BE2C (cell line): ENCODE data around the gene REV3L.
"Not testable (repeated sequence)": the region's sequence is repeated elsewhere in the genome, so short reads cannot be mapped to it uniquely, and the experiment has no call there.

ENCODE experiments used
- DNase-seq: peaks from one replicate; pipeline ENCODE4 v3.0.0-alpha.2; 2020
- H3K27me3 ChIP-seq: fragments of 250-450 bp; sonication (Bioruptor Pico); 2 replicates; pipeline ENCODE4 v1.5.1; 2020; ENCODE audit warnings: mild to moderate bottlenecking
- H3K36me3 ChIP-seq: fragments of 250-450 bp; sonication (Bioruptor Pico); 2 replicates; pipeline ENCODE4 v1.5.1; 2020; ENCODE audit warnings: mild to moderate bottlenecking
- H3K4me1 ChIP-seq: fragments of 250-450 bp; sonication (Bioruptor Pico); 2 replicates; pipeline ENCODE4 v1.5.1; 2020
- H3K4me3 ChIP-seq: 2 replicates; pipeline ENCODE4 v1.5.1; 2011; ENCODE audit warnings: low read depth, low read length
- H3K9me3 ChIP-seq: fragments of 250-450 bp; sonication (Bioruptor Pico); 2 replicates; pipeline ENCODE4 v1.5.1; 2020
- CTCF ChIP-seq: IDR thresholded peaks from 2 replicates; pipeline ENCODE4 v1.5.1; 2012; ENCODE audit warnings: mild to moderate bottlenecking, low read depth, low read length

The REV3L gene

DNA sequence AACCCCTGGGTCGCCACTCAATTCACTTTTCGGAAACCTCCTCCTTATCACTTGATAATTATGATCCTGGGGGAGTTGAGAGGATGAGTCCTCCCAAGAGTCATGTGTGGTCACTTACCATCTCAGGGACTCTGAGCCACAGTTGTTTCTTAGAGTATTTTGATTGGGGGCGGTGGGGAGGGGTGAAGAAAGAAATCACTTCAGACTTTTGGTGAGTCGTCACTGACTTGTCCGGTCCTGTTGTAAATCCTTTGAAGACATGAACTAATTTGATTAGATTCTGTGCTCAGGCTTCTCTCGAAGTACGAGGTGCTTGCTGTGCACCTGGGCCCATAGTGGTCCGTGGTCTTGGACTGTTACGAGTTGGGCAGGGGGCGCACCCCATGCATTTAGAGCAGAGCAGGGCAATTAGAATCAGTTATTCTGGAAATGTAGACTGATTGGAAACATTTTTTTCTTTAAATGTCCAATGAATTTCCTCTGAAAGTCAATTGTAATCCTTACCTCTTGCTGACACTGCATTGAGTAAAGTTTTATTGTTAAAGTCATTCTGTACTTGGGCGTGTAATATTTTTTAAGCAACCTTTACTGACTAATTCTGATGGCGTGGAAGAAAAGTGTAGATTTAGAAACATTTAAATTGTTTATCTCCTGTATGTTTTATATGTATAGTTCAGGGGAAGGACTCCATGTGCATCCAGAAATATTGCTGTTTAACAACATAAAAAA, 222.3 kb downstream of the REV3L start:
- Histone ChIP-seq H3K36me3 (peaks cover 9% of the 10 kb centered on the region; the same call in 1 of the 2 replicates), H3K9me3 (no peaks in the 10 kb centered on the region), H3K27me3 (no peaks in the 10 kb centered on the region), H3K4me1 (no peaks in the 10 kb centered on the region; the same call in 1 of the 2 replicates), H3K4me3 (peak overlapping the region; percentile 81)
- DNase-seq = no peak
- no peak for TF ChIP-seq CTCF

GRCh38 chr6:111259089-111259831, 223.8 kb downstream of the REV3L start:
- DNase-seq = peak; percentile 98
- Histone ChIP-seq H3K9me3 (no peaks in the 10 kb centered on the region), H3K4me1 (no peaks in the 10 kb centered on the region; the same call in 1 of the 2 replicates), H3K36me3 (peaks cover 3% of the 10 kb centered on the region; the same call in 1 of the 2 replicates), H3K4me3 (peak overlapping the region; percentile 81), H3K27me3 (no peaks in the 10 kb centered on the region)
- peak; percentile 90 for TF ChIP-seq CTCF

DNA sequence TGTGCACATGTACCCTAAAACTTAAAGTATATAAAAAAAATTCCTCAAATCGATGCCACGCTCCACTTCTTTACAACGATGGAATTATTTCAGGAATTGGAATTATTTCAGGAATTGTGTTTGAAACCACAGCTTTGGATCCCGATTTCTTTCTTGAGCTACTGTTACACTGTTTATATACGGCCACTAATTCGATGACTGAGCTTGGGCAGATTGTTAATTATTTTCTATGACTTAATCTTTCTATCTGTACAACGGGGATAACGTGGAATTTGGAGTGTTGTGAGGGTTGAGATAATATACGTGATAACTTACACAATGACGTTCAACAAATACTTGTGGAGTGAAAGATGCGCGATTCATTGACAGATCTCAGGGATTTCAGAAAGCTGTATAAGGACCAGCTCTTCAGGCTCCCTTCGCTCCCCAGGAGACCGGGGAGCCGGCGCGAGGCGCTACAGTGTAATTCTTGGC, 224.4 kb downstream of the REV3L start:
- no peak for DNase-seq
- H3K36me3 ChIP-seq = no peaks in the 10 kb centered on the region
- peak overlapping the region; percentile 38 for H3K4me3 ChIP-seq
- TF ChIP-seq CTCF = no peak
- no peaks in the 10 kb centered on the region; the same call in 1 of the 2 replicates for H3K4me1 ChIP-seq
- H3K27me3 ChIP-seq = no peaks in the 10 kb centered on the region
- no peaks in the 10 kb centered on the region for H3K9me3 ChIP-seq

DNA sequence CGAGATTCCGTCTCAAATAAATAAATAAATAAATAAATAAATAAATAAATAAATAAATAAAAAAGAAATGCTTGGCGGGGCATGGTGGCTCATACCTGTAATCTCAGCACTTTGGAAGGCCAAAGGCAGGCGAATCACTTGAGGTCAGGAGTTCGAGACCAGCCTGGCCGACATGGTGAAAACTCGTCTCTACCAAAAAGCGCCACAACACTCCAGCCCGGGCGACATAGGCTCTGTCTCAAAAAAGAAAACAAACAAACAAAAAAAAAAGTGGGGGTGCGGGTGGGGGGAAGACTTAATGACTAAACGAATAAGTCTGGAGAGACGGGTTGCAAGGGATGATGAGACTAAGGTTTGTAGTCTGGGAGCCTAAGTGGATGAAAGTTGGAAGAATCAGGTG, 225.0 kb downstream of the REV3L start:
- Histone ChIP-seq H3K36me3 (no peaks in the 10 kb centered on the region), H3K9me3 (no peaks in the 10 kb centered on the region), H3K4me3 (no peak overlapping the region), H3K4me1 (no peaks in the 10 kb centered on the region), H3K27me3 (no peaks in the 10 kb centered on the region)
- TF ChIP-seq CTCF = no peak
- no peak for DNase-seq

GRCh38 chr6:111256646-111257045, 226.4 kb downstream of the REV3L start:
- TF ChIP-seq CTCF = peak; percentile 35; the same call in 1 of the 2 replicates
- H3K4me3 ChIP-seq = no peak overlapping the region
- H3K9me3 ChIP-seq = no peaks in the 10 kb centered on the region
- no peaks in the 10 kb centered on the region for H3K4me1 ChIP-seq
- no peaks in the 10 kb centered on the region for H3K36me3 ChIP-seq
- no peaks in the 10 kb centered on the region for H3K27me3 ChIP-seq
- DNase-seq = no peak

DNA sequence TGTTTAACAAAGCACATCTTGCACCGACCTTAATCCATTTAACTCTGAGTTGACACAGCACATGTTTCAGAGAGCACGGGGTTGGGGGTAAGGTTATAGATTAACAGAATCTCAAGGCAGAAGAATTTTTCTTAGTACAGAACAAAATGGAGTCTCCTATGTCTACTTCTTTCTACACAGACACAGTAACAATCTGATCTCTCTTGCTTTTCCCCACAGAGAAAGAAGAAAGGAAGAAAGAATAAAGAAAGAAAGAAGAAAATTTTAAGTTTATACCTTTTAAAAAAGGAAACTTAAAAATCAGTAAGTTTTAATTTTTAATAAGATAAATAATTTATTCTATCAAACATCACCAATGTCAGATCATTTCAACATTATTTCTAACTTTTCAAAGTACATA, 227.2 kb downstream of the REV3L start:
- not testable (repeated sequence) for DNase-seq, H3K9me3 ChIP-seq, H3K4me1 ChIP-seq, H3K4me3 ChIP-seq, H3K36me3 ChIP-seq, H3K27me3 ChIP-seq
